ENCODE data around the gene LIN28A. TPM values are rescaled to one million over a fixed set of nuclear protein-coding genes. Genes with fewer than 3 reads are reported as not detected.

The LIN28A gene
- total RNA-seq, 1 experiment from 2014 or later = not detected

Other genes starting within 250 kb of the LIN28A start
- not detected in 2 replicates for gene C1orf232, start 241.9 kb upstream of the LIN28A start, total RNA-seq (2014; rRNA removed; shearing (Covaris generic))
- gene ZNF593, start 240.9 kb upstream of the LIN28A start, total RNA-seq (2014; rRNA removed; shearing (Covaris generic)) = 27.4 and 41.0 TPM in 2 replicates
- gene ZNF593OS, start 239.0 kb upstream of the LIN28A start, total RNA-seq (2014; rRNA removed; shearing (Covaris generic)) = not detected in 2 replicates
- gene CNKSR1, start 233.3 kb upstream of the LIN28A start, total RNA-seq (2014; rRNA removed; shearing (Covaris generic)) = not detected in 2 replicates
- not detected in 2 replicates for gene CATSPER4, start 220.2 kb upstream of the LIN28A start, total RNA-seq (2014; rRNA removed; shearing (Covaris generic))
- 18.1 and 21.3 TPM in 2 replicates for gene CEP85, start 176.6 kb upstream of the LIN28A start, total RNA-seq (2014; rRNA removed; shearing (Covaris generic))
- gene SH3BGRL3, start 130.7 kb upstream of the LIN28A start, total RNA-seq (2014; rRNA removed; shearing (Covaris generic)) = 77.7 and 126 TPM in 2 replicates
- gene UBXN11, start 104.2 kb upstream of the LIN28A start, total RNA-seq (2014; rRNA removed; shearing (Covaris generic)) = 0.74 and 3.8 TPM in 2 replicates
- gene CD52, start 92.9 kb upstream of the LIN28A start, total RNA-seq (2014; rRNA removed; shearing (Covaris generic)) = 3.0 TPM in 1 of 2 replicates, not detected in the other
- gene CRYBG2, start 56.7 kb upstream of the LIN28A start, total RNA-seq (2014; rRNA removed; shearing (Covaris generic)) = not detected in 2 replicates
- gene ZNF683, start 38.1 kb upstream of the LIN28A start, total RNA-seq (2014; rRNA removed; shearing (Covaris generic)) = not detected in 2 replicates
- gene DHDDS, start 21.5 kb downstream of the LIN28A start, total RNA-seq (2014; rRNA removed; shearing (Covaris generic)) = 24.6 and 39.4 TPM in 2 replicates
- 955 and 1,224 TPM in 2 replicates for gene HMGN2, start 61.6 kb downstream of the LIN28A start, total RNA-seq (2014; rRNA removed; shearing (Covaris generic))
- gene RPS6KA1, start 118.9 kb downstream of the LIN28A start, total RNA-seq (2014; rRNA removed; shearing (Covaris generic)) = 34.5 and 36.4 TPM in 2 replicates

Measured in H4 (cell line).